Left lung (tissue), 10 donors: ENCODE data around the gene TSLP. TPM values are rescaled to one million over a fixed set of nuclear protein-coding genes. Genes with fewer than 3 reads are reported as not detected.
A peak's percentile ranks its signal among the peaks of the same experiment; 100 is the strongest.

Experiments
- ATAC-seq: fragments of 200-7000 bp; cut with Tn5 transposase; one replicate; pipeline ENCODE4 v1.9.1; 2020; ENCODE audit warnings: moderate library complexity
- DNase-seq, 4 donors: peaks; one replicate each; pipeline ENCODE4 v3.0.0-alpha.2; 2013 to 2020
- H3K27ac ChIP-seq, 2 donors: fragments of 200-600 bp; sonication (generic) in 1 of 2; one replicate each; pipeline versions ENCODE4 v1.5.0 to v1.8.0; 2020 to 2021
- H3K27me3 ChIP-seq, 2 donors: fragments of 200-600 bp; sonication (generic) in 1 of 2; one replicate each; pipeline versions ENCODE4 v1.5.0 to v1.8.0; 2020 to 2021
- H3K36me3 ChIP-seq, 2 donors: fragments of 200-600 bp; sonication (generic) in 1 of 2; one replicate each; pipeline versions ENCODE4 v1.5.0 to v1.8.0; 2020 to 2021
- H3K4me1 ChIP-seq, 2 donors: fragments of 200-600 bp; one replicate each; pipeline ENCODE4 v1.8.0; 2021
- H3K4me3 ChIP-seq, 2 donors: fragments of 200-600 bp; sonication (generic) in 1 of 2; one replicate each; pipeline versions ENCODE4 v1.5.0 to v1.8.0; 2020 to 2021; ENCODE audit warnings: mild to moderate bottlenecking in 1 of 2
- H3K9me3 ChIP-seq, 2 donors: fragments of 200-600 bp; sonication (generic) in 1 of 2; one replicate each; pipeline versions ENCODE4 v1.5.0 to v1.8.0; 2020 to 2021
- CTCF ChIP-seq, 2 donors: fragments of 200-600 bp; sonication (generic) in 1 of 2; IDR thresholded peaks; one replicate each; pipeline versions ENCODE4 v1.5.0 to v1.8.0; 2021; ENCODE audit warnings: antibody characterized with exemption in 2 of 2
- intact Hi-C, 2 donors: fragments of 100-400 bp; cut with DNase I; formaldehyde crosslinking; loops; one replicate each; pipeline versions ENCODE4 v1.11.2 to v1.14.2; 2022
- polyA plus RNA-seq, 6 donors: library from polyadenylated mRNA; unstranded; fragments of 120-200 nt; gene quantifications; one replicate each; pipeline ENCODE4 v1.2.1, GENCODE V29; 2013; ENCODE audit not compliant: insufficient read length in 6 of 6
- total RNA-seq, 2 donors: library from RNA; stranded (reverse); fragmentation: NEBNext Ultra II Directional; extraction: Animal tissue kit (Norgen Biotek cat#: 25700); gene quantifications; one replicate each; pipeline ENCODE4 v1.2.1, GENCODE V29; 2021
- donor health status: DM: no; HTN: yes; CAD: no.
- donor health status: DM: no; HTN: no; CAD: no.

The TSLP gene
- total and polyA plus RNA-seq, 8 donors = 0.60 to 2.0 (median 0.90) TPM

- Histone ChIP-seq H3K4me3 (no peak overlapping the region), H3K4me1 (peaks cover 0 to 39% of the 10 kb centered on the region in 2 donors), H3K36me3 (no peaks in the 10 kb centered on the region), H3K27me3 (peaks cover 6 to 36% of the 10 kb centered on the region in 2 donors), H3K9me3 (no peaks in the 10 kb centered on the region), H3K27ac (no peak overlapping the region)
- no peak for DNase-seq
- no peak for TF ChIP-seq CTCF (IDR thresholded peaks at IDR 0.05)
- peak; percentile 79 for ATAC-seq
- intact Hi-C loops = no loop called here
Observed at GRCh38 chr5:111075520-111075919, 4.0 kb downstream of the TSLP start.

GRCh38 chr5:111076091-111076490, 4.6 kb downstream of the TSLP start:
- Histone ChIP-seq H3K36me3 (no peaks in the 10 kb centered on the region), H3K9me3 (no peaks in the 10 kb centered on the region), H3K4me1 (peaks cover 0 to 33% of the 10 kb centered on the region in 2 donors), H3K4me3 (no peak overlapping the region), H3K27ac (no peak overlapping the region), H3K27me3 (peaks cover under 1 to 31% of the 10 kb centered on the region in 2 donors)
- no peak for ATAC-seq
- no peak for DNase-seq
- no peak for TF ChIP-seq CTCF (IDR thresholded peaks at IDR 0.05)
- intact Hi-C loops = no loop called here

GRCh38 chr5:111077678-111078077, 6.2 kb downstream of the TSLP start:
- no peak for TF ChIP-seq CTCF (IDR thresholded peaks at IDR 0.05)
- Histone ChIP-seq H3K4me1 (peaks cover 0 to 30% of the 10 kb centered on the region in 2 donors), H3K4me3 (no peak overlapping the region), H3K36me3 (no peaks in the 10 kb centered on the region), H3K27ac (no peak overlapping the region), H3K27me3 (peaks cover 0 to 15% of the 10 kb centered on the region in 2 donors), H3K9me3 (no peaks in the 10 kb centered on the region)
- DNase-seq = no peak
- intact Hi-C loops = no loop called here
- no peak for ATAC-seq

GRCh38 chr5:111079846-111080245, 8.3 kb downstream of the TSLP start:
- no peak for TF ChIP-seq CTCF (IDR thresholded peaks at IDR 0.05)
- Histone ChIP-seq H3K36me3 (no peaks in the 10 kb centered on the region), H3K9me3 (no peaks in the 10 kb centered on the region), H3K27ac (no peak overlapping the region), H3K4me3 (no peak overlapping the region), H3K4me1 (peaks cover 0 to 19% of the 10 kb centered on the region in 2 donors), H3K27me3 (no peaks in the 10 kb centered on the region)
- no peak for ATAC-seq
- intact Hi-C loops = no loop called here
- DNase-seq = no peak

- intact Hi-C loops = no loop called here
- no peaks in the 10 kb centered on the region for H3K36me3 ChIP-seq
- no peaks in the 10 kb centered on the region for H3K27me3 ChIP-seq
- no peak for DNase-seq
- H3K4me1 ChIP-seq = peaks cover 0 to 3% of the 10 kb centered on the region in 2 donors
- H3K4me3 ChIP-seq = no peak overlapping the region
- no peak overlapping the region for H3K27ac ChIP-seq
- no peak for TF ChIP-seq CTCF (IDR thresholded peaks at IDR 0.05)
- H3K9me3 ChIP-seq = no peaks in the 10 kb centered on the region
- no peak for ATAC-seq
Observed at GRCh38 chr5:111083323-111083722, 11.8 kb downstream of the TSLP start.
